HepG2 (cell line): ENCODE results near the gene DDI2.

Experiments used
- ARID3A ChIP-seq: IDR thresholded peaks from 2 replicates; pipeline ENCODE4 v1.6.1; 2012; ENCODE audit warnings: low read depth, low read length, improper control_type of control experiment
- ATF7 ChIP-seq, 2 experiments: fragments of 450-650 bp in 1 of 2; sonication (generic) in 1 of 2; formaldehyde crosslinking in 1 of 2; IDR thresholded peaks; 2 replicates each; pipeline versions ENCODE4 v1.4.0 to v1.6.1; 2016 to 2020; ENCODE audit warnings: antibody characterized with exemption in 1 of 2, mild to moderate bottlenecking in 1 of 2, missing genetic modification reagents in 1 of 2
- CTCF ChIP-seq: sonication (generic); formaldehyde crosslinking; IDR thresholded peaks from 2 replicates; pipeline ENCODE4 v1.5.0; 2020; ENCODE audit warnings: mild to moderate bottlenecking, missing genetic modification reagents, moderate library complexity
- NR3C1 ChIP-seq: sonication (generic); formaldehyde crosslinking; IDR thresholded peaks from 2 replicates; pipeline ENCODE4 v1.4.0; 2020; ENCODE audit warnings: missing genetic modification reagents
- SAFB2 ChIP-seq: sonication (generic); formaldehyde crosslinking; IDR thresholded peaks from 2 replicates; pipeline ENCODE4 v1.5.1; 2020; ENCODE audit warnings: missing genetic modification reagents, low read depth, mild to moderate bottlenecking, borderline replicate concordance
- YY1 ChIP-seq: IDR thresholded peaks from 2 replicates; pipeline ENCODE4 v1.6.1; 2011; ENCODE audit warnings: low read length, low read depth, moderate library complexity, mild to moderate bottlenecking; ENCODE audit not compliant: insufficient read depth, insufficient replicate concordance
- ZNF687 ChIP-seq: sonication (generic); formaldehyde crosslinking; IDR thresholded peaks from 2 replicates; pipeline ENCODE4 v1.5.1; 2020; ENCODE audit warnings: mild to moderate bottlenecking, missing genetic modification reagents, moderate library complexity
- TF ChIP-seq, protein P1 (sequence below): IDR thresholded peaks from 2 replicates; pipeline ENCODE4 v1.6.1; 2016; ENCODE audit warnings: low read depth, borderline replicate concordance
- TF ChIP-seq, protein P2 (sequence below): sonication (generic); formaldehyde crosslinking; IDR thresholded peaks from 2 replicates; pipeline ENCODE4 v1.9.0; 2021; ENCODE audit warnings: missing genetic modification reagents, borderline replicate concordance
- TF ChIP-seq, protein P3 (sequence below): sonication (generic); formaldehyde crosslinking; IDR thresholded peaks from 2 replicates; pipeline ENCODE4 v1.4.0; 2020; ENCODE audit warnings: missing genetic modification reagents

GRCh38 chr1:15698201-15698600, 80.9 kb downstream of the DDI2 start:
- TF ChIP-seq, protein P1, sequence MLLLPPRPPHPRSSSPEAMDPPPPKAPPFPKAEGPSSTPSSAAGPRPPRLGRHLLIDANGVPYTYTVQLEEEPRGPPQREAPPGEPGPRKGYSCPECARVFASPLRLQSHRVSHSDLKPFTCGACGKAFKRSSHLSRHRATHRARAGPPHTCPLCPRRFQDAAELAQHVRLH (CRISPR knock-in tag), result no peak
- TF ChIP-seq CTCF (CRISPR knock-in tag), result no peak
- TF ChIP-seq NR3C1 (CRISPR knock-in tag), result no peak
- no peak for TF ChIP-seq YY1
- TF ChIP-seq ZNF687 (CRISPR knock-in tag), result no peak
- no peak for TF ChIP-seq SAFB2
- no peak for TF ChIP-seq ATF7 (IDR thresholded peaks at IDR 0.05)
- no peak for TF ChIP-seq ATF7 (CRISPR knock-in tag; IDR thresholded peaks at IDR 0.05)
- TF ChIP-seq ARID3A, result no peak
- TF ChIP-seq, protein P2, sequence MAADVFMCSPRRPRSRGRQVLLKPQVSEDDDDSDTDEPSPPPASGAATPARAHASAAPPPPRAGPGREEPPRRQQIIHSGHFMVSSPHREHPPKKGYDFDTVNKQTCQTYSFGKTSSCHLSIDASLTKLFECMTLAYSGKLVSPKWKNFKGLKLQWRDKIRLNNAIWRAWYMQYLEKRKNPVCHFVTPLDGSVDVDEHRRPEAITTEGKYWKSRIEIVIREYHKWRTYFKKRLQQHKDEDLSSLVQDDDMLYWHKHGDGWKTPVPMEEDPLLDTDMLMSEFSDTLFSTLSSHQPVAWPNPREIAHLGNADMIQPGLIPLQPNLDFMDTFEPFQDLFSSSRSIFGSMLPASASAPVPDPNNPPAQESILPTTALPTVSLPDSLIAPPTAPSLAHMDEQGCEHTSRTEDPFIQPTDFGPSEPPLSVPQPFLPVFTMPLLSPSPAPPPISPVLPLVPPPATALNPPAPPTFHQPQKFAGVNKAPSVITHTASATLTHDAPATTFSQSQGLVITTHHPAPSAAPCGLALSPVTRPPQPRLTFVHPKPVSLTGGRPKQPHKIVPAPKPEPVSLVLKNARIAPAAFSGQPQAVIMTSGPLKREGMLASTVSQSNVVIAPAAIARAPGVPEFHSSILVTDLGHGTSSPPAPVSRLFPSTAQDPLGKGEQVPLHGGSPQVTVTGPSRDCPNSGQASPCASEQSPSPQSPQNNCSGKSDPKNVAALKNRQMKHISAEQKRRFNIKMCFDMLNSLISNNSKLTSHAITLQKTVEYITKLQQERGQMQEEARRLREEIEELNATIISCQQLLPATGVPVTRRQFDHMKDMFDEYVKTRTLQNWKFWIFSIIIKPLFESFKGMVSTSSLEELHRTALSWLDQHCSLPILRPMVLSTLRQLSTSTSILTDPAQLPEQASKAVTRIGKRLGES, result no peak
- TF ChIP-seq, protein P3, sequence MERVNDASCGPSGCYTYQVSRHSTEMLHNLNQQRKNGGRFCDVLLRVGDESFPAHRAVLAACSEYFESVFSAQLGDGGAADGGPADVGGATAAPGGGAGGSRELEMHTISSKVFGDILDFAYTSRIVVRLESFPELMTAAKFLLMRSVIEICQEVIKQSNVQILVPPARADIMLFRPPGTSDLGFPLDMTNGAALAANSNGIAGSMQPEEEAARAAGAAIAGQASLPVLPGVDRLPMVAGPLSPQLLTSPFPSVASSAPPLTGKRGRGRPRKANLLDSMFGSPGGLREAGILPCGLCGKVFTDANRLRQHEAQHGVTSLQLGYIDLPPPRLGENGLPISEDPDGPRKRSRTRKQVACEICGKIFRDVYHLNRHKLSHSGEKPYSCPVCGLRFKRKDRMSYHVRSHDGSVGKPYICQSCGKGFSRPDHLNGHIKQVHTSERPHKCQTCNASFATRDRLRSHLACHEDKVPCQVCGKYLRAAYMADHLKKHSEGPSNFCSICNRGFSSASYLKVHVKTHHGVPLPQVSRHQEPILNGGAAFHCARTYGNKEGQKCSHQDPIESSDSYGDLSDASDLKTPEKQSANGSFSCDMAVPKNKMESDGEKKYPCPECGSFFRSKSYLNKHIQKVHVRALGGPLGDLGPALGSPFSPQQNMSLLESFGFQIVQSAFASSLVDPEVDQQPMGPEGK (CRISPR knock-in tag), result no peak
